NCI-H1092 (cell line): Measurements from ENCODE around the gene ZNF436.

Source experiments
- DNase-seq: peaks from one replicate; lab custom pipeline; 2025; lab: John Stamatoyannopoulos, UW

ZNF436 gene

DNA sequence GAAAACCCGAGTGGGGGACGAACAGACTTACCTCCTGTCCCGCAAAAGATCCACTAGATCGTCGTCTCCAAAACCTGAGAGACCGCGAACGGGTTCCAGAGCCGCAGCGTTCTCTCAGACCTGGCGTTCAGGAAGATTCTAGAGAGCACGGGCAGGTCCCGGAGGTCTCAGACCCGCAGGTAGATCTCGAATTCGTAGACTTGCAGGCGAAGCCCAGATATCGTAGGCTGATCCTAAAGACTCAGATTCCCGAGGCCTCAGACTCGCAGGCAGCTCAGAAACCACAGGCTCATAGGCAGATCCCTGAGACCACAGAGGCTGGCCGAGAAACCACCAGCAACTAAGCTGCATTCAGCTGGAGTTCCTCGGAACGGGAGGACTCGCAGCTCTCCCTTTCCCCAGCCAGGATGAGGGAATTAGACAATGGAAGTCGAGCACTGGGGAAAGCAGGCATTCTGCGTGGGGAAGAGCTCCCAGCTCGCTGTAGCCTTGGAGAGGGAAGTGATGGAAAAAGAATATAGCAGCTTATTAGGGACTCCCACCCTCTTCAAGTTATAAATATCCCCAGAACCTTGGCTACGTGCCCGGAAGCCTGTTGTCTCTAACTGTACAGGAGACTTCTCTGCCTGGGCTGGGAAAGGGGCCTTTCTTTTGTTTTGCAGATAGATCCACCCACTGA is at the start of gene ZNF436:
TSS of gene ZNF436 (minus strand) at position 502 of the 679 bp plus-strand sequence. CDS start 1,831 bp downstream, outside the sequence.
- peak; percentile 88 for DNase-seq

DNA sequence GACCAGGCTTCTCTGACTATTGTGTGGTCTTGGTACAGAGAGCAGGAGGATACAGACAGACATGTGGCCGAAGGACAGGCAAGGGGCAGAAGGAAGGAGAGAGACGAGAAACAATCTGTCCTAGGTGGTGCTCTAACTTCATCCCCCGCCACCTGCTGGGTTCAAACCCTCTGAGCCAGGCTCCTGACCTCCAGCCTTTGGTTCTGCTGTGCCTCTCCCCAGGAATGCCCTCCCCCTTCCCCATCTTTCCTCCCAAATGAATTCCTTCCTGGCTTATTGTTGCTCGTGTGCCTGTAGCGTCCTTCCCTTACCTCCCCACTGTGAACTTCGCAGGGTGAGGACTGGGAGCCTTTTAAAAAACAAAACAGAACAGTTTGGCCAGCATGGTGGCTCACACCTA is 49.5 kb upstream of the ZNF436 start:
- no peak for DNase-seq

DNA sequence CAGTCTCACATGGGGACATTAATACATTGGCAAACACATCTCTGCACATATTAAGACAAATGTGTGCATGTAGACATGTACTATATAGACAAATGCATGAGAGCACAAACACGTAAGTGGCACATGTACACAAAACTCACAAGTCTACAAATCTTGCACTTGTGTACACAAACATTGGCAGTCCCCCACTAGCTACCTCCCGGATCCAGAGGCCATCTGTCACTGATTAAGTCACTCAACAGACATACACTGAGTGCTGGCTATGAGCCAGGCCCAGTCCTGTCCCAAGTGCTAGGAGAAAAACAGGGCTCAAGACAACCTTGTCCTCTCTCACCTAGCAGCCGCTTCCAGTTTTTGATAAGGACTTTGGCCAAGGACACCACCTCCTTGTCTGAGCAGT is 47.9 kb upstream of the ZNF436 start:
- DNase-seq: no peak

DNA sequence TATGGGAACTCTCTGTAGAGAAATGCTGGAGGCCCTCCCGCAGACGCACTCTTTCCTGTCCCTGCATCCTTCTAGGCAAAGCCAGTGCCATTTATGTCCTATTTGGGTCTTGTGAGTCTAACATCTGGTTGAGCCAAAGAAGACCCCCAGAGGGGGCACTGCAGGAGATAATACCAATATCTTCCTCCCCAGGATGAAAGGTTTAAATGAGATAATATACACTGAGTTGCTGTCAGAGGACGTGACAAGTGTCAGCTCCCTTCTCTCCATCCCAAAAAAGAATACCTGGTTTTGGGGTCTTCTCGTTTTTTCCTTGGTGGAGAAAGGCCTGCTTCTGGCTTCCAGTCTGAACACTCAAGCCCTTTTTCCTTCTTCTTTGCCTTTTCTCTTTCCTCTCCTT is 47.3 kb upstream of the ZNF436 start:
- DNase-seq: no peak

DNA sequence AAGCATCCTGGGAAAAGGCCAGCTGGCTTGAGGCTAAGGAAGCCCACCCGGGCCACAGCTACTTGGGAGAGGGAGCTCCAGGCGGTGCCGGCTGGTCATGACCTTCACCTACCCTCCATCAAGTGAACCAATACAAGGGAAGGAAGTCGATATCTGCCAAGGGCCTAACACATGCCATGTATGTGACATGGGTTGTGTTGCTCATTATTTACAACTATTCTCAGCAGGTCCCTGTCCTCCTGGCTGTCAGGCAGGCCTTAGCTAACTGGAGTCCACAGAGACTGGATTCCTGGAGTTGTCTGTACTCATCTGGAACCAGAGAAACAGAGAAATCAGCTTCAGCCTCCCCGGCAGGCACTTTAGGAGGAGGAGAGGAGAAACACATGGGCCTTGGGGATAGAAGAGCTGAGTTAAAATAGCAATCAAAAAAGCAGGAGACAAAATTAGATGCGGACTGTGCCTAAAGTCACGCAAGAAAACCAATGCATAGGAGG is 39.2 kb upstream of the ZNF436 start:
- no peak for DNase-seq

DNA sequence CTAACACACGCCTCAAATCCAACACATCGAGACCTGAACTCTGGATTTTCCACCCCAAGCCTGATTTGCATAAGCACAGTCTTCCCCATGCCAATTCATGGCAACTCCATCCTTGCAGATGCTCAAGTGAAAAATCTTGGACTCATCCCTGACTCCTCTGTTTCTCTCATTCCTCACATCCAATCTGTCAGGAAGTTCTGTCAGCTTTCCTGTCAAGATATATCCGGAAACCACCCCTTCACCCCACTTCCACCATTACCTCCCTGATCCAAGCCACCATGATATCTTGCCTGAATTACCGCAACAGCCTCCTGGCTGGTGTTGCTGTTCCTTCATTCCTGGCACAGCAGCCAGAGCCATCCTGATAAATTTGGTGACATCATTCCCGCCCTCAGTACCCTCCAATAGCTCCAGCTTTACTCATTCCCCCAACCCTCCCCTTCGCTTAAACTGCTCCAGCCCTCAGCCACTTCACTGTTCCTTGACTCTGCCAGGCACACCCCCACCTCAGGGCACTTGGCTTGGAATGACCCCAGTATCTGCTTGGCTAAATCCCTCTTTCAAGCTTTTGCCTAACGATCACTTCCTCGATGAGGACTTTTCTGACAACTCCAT is 37.5 kb upstream of the ZNF436 start:
- DNase-seq: no peak

DNA sequence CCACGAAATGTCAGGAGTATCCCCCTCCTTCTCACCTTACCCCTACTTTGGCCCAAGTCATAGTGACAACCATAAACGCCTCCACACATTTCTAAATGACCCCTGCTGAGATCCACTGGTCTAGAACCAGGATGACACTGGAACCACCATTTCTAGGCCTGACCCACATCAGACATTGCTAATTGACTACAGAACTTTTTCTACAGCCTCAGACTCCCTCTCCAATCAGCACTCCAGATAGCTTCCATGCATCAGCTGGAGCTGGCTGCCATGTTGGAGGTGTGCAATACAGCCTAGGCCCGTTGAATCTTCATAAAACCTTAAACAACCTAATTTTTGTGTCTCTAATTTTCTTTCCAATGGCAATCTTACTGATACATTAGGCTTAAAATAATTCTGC is 36.3 kb upstream of the ZNF436 start:
- DNase-seq: no peak

DNA sequence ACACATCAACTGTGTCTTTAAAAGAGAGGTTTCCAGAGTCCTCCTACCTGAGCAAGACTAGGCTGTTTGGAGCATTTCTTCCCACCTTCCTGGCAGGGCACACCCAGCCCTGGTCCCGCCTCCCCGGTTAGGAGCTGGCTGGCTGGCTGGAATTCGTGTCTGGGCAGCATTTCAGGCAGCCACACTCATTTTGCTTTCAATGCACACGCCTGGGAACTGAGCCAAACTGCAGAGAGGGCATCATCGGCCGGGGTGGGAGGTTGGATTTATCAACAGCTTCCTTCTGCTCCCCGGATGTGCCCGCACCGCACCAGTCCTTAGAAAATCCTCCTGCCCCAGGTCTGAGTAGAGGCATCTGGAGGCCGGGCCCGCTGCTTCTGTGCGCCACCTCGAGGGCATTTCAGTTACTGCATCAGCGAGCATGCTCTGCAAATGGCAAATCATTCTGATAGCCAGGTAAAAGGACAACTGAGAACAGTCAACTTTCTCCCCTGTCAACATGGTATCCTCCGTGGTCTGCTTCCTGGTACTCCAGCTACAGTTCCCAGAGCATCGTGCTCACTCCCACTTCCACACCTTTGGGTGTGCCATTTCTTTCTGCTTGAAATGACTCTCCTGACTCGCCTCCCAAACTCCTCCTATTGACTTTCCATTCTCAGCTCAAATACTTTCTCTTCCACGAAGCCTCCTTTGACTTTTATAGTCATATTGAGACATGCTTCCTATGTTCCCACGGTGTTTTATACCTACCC is 34.3 kb upstream of the ZNF436 start:
- DNase-seq: peak; percentile 96

DNA sequence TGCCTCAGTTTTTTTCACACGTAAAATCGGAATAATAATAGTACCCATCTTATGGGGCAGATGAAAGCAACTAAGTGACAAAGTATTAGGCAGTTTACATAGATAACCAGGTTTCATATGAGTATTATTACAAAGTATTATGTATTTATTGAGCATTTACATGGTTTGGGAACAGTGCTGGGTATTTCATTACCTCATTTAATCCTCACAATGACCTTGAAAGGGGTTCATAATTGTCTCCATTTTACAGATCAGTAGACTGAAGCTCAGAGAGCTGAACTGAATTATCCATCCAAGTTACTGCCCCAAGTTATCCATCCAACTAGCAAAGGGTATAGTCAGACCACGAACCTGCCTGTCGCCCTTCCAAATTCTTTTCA is 33.7 kb upstream of the ZNF436 start:
- no peak for DNase-seq

DNA sequence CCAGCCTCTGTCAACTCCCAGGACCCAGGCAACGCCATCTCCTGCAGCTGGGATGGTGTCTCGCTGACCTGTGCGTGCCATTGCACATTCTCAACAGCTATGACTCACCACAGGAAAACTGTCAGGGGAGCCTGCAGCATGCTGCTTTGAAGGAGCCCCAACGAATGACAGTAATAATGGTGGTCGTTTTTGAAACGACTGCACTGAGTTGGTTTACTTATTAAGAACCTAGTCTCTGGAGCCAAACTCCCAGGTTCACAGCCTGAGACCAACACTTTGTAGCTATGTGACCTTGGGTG is 33.4 kb upstream of the ZNF436 start:
- no peak for DNase-seq

DNA sequence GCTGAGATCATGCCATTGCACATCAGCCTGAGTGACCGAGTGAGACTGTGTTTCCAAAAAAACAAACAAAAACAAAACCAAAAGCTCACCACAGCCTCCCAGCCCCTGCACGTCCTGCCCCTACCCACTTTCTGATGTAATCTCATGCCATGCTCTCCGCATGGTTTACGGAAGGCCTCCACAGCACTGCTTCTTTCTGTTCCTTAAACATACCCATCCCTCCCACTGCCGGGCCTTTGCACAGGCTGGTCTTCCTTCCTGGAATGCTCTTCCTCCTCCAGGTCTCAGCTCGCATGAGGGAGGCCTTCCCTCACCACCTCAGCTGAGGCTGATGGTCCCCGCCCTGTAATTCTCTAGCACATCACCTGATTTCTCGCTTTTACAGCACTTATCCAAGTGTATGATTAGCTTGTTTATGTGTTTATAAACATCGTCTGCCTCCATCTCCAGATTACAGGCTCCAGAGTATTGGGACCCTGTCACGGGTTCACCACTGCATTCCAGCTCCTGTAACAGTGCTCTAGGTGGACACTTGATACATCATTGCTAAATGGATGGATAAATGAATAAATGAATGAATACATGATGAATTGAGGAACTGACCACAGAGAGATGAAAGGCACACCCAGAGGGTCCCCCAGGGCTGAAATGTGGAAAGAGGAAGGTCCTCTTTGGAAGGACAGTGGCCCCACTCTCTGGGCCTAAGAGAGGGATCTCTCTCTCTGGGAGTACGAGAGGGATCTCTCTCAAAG is 32.8 kb upstream of the ZNF436 start:
- DNase-seq: no peak

DNA sequence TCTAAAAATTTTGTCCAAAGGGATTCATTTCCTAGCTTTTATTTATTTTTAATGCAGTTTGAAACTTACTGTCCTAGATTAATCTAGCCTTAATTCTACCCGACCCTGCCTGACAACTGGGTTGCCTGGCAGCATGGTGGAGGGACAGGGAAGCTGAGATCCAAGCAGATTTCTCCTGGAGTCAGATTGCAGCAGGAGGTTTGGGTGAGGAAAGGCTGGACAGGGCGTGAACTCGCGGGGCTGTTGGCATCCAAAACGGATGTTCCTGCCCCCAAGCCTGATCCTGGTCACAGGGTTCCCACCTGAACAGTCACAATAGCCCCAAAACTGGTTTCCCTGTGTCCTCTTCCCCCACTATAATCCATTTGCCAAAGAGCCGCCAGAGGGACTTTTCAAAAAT is 31.7 kb upstream of the ZNF436 start:
- DNase-seq: no peak

DNA sequence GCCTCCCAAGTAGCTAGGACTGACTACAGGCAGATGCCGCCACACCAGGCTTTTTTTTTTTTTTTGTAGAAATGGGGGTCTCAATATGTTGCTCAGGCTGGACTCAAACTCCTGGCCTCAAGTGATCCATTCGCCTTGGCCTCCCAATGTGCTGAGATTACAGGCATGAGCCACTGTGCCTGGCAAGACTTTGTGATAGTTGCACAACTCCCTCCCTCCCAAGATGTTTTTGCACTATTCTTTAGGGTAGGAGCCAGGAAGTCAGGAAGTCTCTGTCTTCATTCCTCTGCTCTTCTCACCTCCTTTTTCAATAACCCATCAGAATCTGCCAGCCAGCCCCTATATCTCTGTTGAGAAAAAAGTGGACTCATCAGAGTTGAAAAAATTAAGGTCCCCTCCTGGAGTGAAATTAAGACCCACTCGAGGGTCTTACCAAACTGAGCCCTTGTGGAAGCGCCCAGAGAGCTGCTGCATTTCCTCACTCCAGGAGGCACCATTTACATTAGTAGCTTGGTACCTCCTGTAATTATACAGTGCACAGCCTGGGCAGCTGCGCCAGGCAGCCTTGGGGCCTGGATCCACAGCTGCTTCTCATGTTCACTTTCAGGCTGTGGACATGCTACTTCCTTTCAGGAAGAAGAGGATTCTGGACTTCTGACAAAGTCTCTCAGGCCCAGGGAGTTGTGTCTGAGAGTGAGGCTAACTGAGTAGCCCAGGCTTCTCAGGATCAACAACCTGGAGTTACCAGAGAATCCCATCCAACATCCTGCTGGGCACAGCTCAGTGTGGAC is 30.9 kb upstream of the ZNF436 start:
- no peak for DNase-seq

DNA sequence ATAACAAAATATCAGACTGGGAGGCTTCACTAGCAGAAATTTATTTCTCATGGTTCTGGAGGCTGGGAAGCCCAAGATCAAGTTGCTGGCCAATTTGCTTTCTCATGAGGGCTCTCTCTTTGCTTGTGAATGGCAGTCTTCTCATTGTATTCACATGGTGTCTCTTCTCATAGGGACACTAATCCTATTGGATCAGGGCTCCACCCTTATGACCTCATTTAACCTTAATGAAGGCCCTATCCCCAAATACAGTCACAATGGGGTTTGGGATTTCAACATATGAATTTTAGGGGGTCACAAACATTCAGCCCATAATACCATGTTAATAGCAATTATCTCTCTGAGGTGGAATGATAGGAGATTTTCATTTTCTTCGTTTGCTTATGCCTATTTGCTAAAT is 29.6 kb upstream of the ZNF436 start:
- DNase-seq: no peak

DNA sequence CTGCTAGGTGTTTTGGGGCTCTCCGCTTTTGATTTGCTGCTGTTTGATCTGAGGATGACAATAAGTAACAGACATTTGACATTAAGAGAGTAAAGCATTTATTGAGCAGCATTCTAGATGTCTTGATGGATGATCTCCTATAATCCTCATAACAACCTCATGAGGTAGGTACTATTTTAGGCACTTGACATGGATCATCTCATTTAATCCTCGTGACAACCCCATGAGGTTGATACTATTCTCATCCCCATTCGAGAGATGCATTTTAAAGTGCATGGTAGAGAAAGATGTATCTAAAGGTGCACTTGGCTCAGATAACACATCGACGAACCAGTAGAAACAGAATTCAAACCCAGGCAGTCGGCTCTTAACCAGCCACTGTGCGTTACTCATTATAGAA is 28.3 kb upstream of the ZNF436 start:
- no peak for DNase-seq

DNA sequence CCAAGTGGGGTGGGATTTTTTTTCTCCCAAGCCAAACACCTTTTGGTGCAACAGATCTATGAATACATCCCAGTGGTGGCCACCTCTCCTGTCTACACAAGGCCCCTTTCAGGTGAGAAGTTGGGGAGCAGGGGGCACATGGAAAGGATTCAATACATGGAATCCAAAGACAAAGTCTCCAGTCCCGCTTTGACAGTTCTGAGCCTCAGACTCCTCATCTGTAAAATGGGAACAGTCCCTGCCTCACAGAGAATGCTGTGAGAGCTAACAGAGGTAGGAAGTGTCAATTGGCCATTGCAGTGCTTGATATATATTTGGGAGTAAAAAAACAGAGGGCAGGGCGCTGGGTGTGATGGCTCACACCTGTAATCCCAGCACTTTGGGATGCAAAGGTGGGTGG is 26.7 kb upstream of the ZNF436 start:
- DNase-seq: no peak

DNA sequence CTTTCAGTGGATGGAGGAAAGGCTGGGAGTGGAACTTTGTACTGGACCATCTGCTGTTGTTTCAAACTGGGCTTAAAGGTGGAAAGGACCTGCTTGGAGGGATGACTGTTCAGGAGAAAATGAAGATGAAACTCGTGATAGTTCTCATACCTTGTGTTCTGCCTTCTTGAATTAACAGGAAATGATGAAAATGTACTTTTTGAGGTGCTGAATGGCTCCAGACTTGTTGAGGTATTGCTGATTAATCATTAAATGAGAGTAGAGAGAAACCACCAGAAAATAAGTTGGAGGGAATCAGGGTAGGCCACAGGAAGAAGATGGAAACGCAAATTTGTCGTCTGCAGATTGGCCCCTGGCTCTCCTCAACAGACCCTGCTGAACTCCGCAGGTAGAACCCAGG is 26.2 kb upstream of the ZNF436 start:
- no peak for DNase-seq

DNA sequence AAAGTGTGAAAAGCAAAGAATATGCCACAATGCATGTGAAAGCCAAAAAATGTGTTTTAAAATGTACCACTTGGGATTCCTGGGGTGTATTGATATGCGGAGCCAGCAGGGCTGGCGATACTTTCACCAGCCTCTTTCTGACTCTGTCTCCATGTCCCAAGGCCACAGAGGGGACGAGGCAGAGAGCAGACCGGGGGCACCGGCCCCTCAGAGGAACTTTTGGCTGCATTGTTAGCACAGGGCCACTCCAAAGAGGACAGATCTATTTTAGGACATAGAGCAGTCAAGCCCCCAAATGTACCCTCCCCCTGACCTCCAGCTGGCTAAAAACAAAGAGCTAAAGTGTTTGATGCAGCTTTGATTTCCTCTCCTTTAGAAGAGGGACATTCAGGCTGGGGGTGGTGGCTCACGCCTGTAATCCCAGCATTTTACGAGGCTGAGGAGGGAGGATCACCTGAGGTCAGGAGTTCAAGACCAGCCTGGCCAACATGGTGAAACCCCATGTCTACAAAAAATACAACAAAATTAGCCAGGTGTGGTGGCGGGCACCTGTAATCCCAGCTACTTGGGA is 25.6 kb upstream of the ZNF436 start:
- DNase-seq: no peak

DNA sequence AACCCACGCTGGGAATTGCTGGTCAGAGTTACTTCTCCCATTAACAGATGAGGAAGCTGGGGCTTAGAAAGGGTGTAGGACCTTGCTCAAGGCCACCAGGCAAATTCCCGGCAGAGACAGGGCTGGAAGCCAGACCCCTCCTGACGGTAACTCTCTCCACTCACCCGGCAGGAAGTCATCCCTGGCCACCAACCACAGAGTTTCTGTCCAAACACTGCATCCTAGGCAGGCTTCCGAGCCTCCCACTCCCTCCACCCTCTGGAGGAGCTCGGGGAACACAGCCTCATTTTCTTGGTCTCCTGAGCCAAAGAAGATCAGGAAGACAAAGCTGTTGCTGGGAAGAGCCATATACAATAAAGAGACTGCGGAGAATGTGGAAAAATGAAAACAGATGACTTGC is 25.0 kb upstream of the ZNF436 start:
- DNase-seq: no peak

DNA sequence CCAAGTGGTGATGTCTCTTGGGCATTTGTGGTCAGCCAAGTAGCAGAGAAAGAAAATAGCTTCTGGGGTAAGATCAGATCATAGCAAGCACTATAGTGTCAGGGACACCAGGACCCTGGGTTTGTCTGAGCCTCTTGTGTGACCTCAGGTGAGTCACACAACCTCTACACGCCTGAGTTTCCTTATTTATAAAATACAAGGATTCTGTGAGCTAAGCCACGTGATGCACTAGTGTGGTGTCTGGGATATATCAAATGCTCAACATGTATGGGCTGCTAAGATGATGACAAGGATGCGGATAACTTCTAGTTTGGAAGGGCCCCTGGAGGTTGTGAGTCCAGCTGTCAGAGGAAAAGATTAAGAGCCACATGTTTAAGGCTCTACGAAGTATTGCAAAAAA is 24.5 kb upstream of the ZNF436 start:
- DNase-seq: no peak

DNA sequence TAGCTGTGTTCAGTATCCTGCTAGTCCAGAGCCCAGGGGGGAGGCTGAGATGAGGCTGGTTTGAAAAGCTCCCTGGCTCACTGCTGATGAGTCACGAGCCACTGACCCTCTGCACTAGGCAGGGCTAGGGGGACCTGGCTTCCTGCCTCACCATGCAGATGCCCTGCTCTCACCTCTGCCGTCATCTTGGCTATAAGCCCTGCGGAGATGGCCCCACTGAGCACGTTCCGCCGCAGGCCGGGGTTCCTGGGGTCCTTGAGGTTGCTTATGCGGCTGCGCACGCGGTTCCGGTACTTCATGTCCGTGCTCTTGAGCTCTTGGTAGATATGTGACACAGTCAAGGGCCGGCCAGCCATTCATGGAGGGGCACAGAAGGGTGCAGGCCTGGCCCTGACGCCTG is 24.1 kb upstream of the ZNF436 start:
- no peak for DNase-seq
